GM12878 (cell line): Measurements from ENCODE around the gene ARID4B. TPM values are rescaled to one million over a fixed set of nuclear protein-coding genes. Genes with fewer than 3 reads are reported as not detected.

Experiments used
- ATAC-seq: fragments of 200-7000 bp; cut with Tn5 transposase; 3 replicates; pipeline ENCODE4 v1.9.1; 2020; ENCODE audit warnings: mild to moderate bottlenecking, moderate library complexity
- BruUV-seq: library from RNA; stranded (reverse); fragments of 400-500 nt; replicated peaks from 2 replicates; lab custom pipeline; 2021; lab: Mats Ljungman, UMichigan
- CTCF ChIA-PET: fragments of 300-600 bp; sonication (Branson Sonifier 250); formaldehyde crosslinking; extraction: SDS; loops from one replicate; lab custom pipeline; 2021; ENCODE audit warnings: inconsistent platforms; lab: Yijun Ruan, JAX
- POLR2A ChIA-PET: fragments of 350-600 bp; formaldehyde crosslinking; extraction: SDS; loops from one replicate; lab custom pipeline; 2021; ENCODE audit warnings: inconsistent platforms; lab: Charles Lee
- RAD21 ChIA-PET: fragments of 300-600 bp; sonication (Branson Sonifier 250); formaldehyde crosslinking; loops from one replicate; lab custom pipeline; 2023; ENCODE audit warnings: antibody characterized with exemption; ENCODE audit not compliant: unreplicated experiment; lab: Charles Lee
- SMC1A ChIA-PET: fragments of 300-600 bp; sonication (Branson Sonifier 250); formaldehyde crosslinking; loops from one replicate; lab custom pipeline; 2023; ENCODE audit not compliant: unreplicated experiment, uncharacterized antibody; lab: Charles Lee
- DNase-seq: peaks from one replicate; pipeline ENCODE4 v3.0.0-alpha.2; 2011; ENCODE audit warnings: low read depth, low spot score
- FAIRE-seq: peaks from 3 replicates; lab custom pipeline; 2011; peaks lifted over from hg19 to GRCh38; lab: Jason Lieb, UNC
- H2AFZ ChIP-seq: 2 replicates; pipeline ENCODE4 v1.6.0; 2011; ENCODE audit warnings: low read depth, low read length, control low read depth; ENCODE audit not compliant: control insufficient read depth
- H3K27ac ChIP-seq: 2 replicates; pipeline ENCODE4 v1.5.1; 2011; ENCODE audit warnings: control low read depth; ENCODE audit not compliant: control insufficient read depth, insufficient read depth
- H3K27me3 ChIP-seq, 2 experiments: replicated peaks in 1 of 2; 2 replicates each; pipeline versions ENCODE4 v1.6.0 to v1.6.1; 2011; ENCODE audit warnings: low read length in 1 of 2; ENCODE audit not compliant: control insufficient read depth in 2 of 2, insufficient read depth in 2 of 2
- H3K36me3 ChIP-seq, 2 experiments: 2 replicates each; pipeline ENCODE4 v1.5.1; 2011; ENCODE audit warnings: low read length in 1 of 2; ENCODE audit not compliant: control insufficient read depth in 2 of 2, insufficient read depth in 2 of 2
- H3K4me1 ChIP-seq: 2 replicates; pipeline ENCODE4 v1.6.1; 2011; ENCODE audit warnings: mild to moderate bottlenecking, low read length, moderate library complexity, mixed read lengths; ENCODE audit not compliant: control insufficient read depth, insufficient read depth
- H3K4me2 ChIP-seq: 2 replicates; pipeline ENCODE4 v1.6.0; 2011; ENCODE audit warnings: control low read depth; ENCODE audit not compliant: control insufficient read depth, insufficient read depth
- H3K4me3 ChIP-seq: fragments of 200-600 bp; sonication (generic); 2 replicates; pipeline ENCODE4 v1.5.1; 2016
- H3K79me2 ChIP-seq: 2 replicates; pipeline ENCODE4 v1.6.0; 2011; ENCODE audit warnings: low read length; ENCODE audit not compliant: control insufficient read depth, insufficient read depth
- H3K9ac ChIP-seq: 2 replicates; pipeline ENCODE4 v1.8.0; 2011; ENCODE audit warnings: low read length, control low read depth, mixed read lengths; ENCODE audit not compliant: control insufficient read depth, insufficient read depth
- H3K9me3 ChIP-seq: replicated peaks from 3 replicates; pipeline ENCODE4 v1.5.1; 2011; ENCODE audit warnings: mild to moderate bottlenecking, low read length; ENCODE audit not compliant: control insufficient read depth, insufficient read depth
- H4K20me1 ChIP-seq: 2 replicates; pipeline ENCODE4 v1.6.0; 2011; ENCODE audit not compliant: control insufficient read depth, insufficient read depth
- ATF7 ChIP-seq: fragments of 450-650 bp; IDR thresholded peaks from 2 replicates; pipeline ENCODE4 v1.6.1; 2016; ENCODE audit warnings: low read depth, mild to moderate bottlenecking
- FOXM1 ChIP-seq: IDR thresholded peaks from 2 replicates; pipeline ENCODE4 v1.6.1; 2012; ENCODE audit warnings: low read depth, mild to moderate bottlenecking, inconsistent platforms, low read length, moderate library complexity
- PAX5 ChIP-seq: IDR thresholded peaks from 2 replicates; pipeline ENCODE4 v1.6.1; 2011; ENCODE audit warnings: low read depth, low read length, borderline replicate concordance
- SP1 ChIP-seq: IDR thresholded peaks from one replicate; pipeline ENCODE4 v1.6.1; 2011; ENCODE audit warnings: low read depth, low read length
- SPI1 ChIP-seq: IDR thresholded peaks from 2 replicates; pipeline ENCODE4 v1.6.1; 2011; ENCODE audit warnings: low read depth, mild to moderate bottlenecking, low read length, moderate library complexity, borderline replicate concordance; ENCODE audit not compliant: insufficient read depth
- TCF7 ChIP-seq: IDR thresholded peaks from 2 replicates; pipeline ENCODE4 v1.6.1; 2014; ENCODE audit warnings: antibody characterized with exemption, borderline replicate concordance
- ZBTB11 ChIP-seq: fragments of 450-650 bp; formaldehyde crosslinking; IDR thresholded peaks from 2 replicates; pipeline ENCODE4 v1.5.0; 2022; ENCODE audit warnings: mild to moderate bottlenecking, missing genetic modification characterization
- ZBTB33 ChIP-seq: fragments of 450-650 bp; IDR thresholded peaks from 2 replicates; pipeline ENCODE4 v1.6.1; 2017; ENCODE audit warnings: mild to moderate bottlenecking
- ZNF384 ChIP-seq: IDR thresholded peaks from 2 replicates; pipeline ENCODE4 v1.6.1; 2012; ENCODE audit warnings: low read depth, mild to moderate bottlenecking, low read length, improper control_type of control experiment, borderline replicate concordance
- WGBS: methylation state at CpG from one replicate; pipeline ENCODE4 v1.1.6; 2016; ENCODE audit warnings: low lambda C conversion rate; ENCODE audit not compliant: insufficient replicate concordance, insufficient coverage; ENCODE audit errors: missing lambda C conversion rate; 5-methylcytosine and 5-hydroxymethylcytosine counted together
- in situ Hi-C: fragments of 300-500 bp; cut with MboI; formaldehyde crosslinking; loops from 9 replicates; pipeline ENCODE4 v1.14.3; 2018; ENCODE audit warnings: mixed read lengths
- intact Hi-C: fragments of 100-400 bp; cut with micrococcal nuclease; formaldehyde crosslinking; loops from one replicate; pipeline ENCODE4 v1.14.2; 2022; ENCODE audit not compliant: unreplicated experiment
- polyA plus RNA-seq, 11 experiments: library from polyadenylated mRNA; depleted of rRNA in 4 of 11; unstranded in 6 of 11; stranded (reverse) in 5 of 11; fragments of >200 nt; fragmentation: Nextera tagmentation in 4 of 11; fragmentation: Illumina TruSeq in 1 of 11; extraction: Ambion mirVana in 4 of 11; extraction: Trizol in 1 of 11; gene quantifications; 1 replicate in 1 of 11; 2 replicates in 10 of 11; pipeline versions ENCODE4 v1.2.1 to v1.2.3, GENCODE V29; 2011 to 2016; ENCODE audit warnings: inconsistent platforms in 2 of 11, missing spikeins in 2 of 11, low read depth in 1 of 11
- total RNA-seq, 4 experiments: library from RNA; depleted of rRNA in 3 of 4; stranded (reverse); fragments of >200 nt in 3 of 4; fragmentation: Illumina TruSeq in 1 of 4; extraction: Trizol in 1 of 4; gene quantifications; 2 replicates each; pipeline versions ENCODE4 v1.2.1 to v1.2.3, GENCODE V29; 2013 to 2021
- TF ChIP-seq, protein P1 (sequence below): fragments of 450-650 bp; conservative IDR thresholded peaks from 2 replicates; pipeline ENCODE4 v1.6.1; 2017; ENCODE audit warnings: mild to moderate bottlenecking, moderate library complexity

ARID4B gene
- total and polyA plus RNA-seq, 10 of the 15 experiments (the other 5 are each of a cell fraction or from before 2014, with no cell fraction given): 13.6 to 39.1 (median 28.0) TPM

DNA sequence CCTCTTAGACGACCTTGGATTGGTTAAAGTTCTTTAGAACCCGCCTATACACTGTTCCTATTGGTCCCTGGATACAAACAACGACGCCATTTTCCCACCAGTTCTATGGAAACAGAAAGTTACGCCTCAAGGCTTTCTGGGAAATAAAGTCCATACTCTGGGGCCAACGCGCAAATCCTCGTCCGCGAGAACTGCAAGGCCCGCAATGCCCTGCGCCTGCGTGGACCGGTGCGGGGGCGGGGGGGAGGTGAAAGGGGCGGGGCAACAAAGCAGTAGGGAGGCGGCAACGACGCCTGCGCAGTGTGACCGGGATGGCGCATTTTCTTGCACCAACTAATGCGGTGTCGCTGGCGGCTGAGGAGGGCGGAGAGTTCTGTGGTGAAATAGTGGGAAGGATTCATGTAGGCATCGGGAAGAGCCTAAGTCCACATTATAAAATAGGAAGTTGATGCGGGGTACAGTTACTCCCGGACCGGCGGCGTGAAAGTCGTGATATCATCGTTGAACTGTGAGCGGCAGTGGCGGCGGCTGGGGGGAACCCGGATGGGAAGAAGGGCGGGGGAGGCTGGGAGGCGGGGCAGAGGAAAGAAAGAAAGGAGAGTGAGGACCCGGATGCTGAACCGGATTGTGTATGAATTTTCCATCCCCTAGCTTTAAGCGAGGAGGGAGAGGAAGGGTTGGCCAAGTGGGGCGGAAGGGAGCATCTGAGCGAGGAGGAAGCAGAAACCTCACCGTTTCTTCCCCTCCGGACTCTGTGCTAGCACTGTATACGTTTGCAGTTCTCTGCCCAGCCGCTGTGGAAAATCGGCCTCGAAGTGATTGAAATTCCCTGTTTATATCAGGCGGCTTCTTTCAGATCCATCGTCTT lies 526 bp upstream of the ARID4B start, which contains the start of gene GGPS1 (continued):
- TF ChIP-seq SPI1: 0 out of 2 replicates have a peak, but pooled peaks have one; percentile 32

DNA sequence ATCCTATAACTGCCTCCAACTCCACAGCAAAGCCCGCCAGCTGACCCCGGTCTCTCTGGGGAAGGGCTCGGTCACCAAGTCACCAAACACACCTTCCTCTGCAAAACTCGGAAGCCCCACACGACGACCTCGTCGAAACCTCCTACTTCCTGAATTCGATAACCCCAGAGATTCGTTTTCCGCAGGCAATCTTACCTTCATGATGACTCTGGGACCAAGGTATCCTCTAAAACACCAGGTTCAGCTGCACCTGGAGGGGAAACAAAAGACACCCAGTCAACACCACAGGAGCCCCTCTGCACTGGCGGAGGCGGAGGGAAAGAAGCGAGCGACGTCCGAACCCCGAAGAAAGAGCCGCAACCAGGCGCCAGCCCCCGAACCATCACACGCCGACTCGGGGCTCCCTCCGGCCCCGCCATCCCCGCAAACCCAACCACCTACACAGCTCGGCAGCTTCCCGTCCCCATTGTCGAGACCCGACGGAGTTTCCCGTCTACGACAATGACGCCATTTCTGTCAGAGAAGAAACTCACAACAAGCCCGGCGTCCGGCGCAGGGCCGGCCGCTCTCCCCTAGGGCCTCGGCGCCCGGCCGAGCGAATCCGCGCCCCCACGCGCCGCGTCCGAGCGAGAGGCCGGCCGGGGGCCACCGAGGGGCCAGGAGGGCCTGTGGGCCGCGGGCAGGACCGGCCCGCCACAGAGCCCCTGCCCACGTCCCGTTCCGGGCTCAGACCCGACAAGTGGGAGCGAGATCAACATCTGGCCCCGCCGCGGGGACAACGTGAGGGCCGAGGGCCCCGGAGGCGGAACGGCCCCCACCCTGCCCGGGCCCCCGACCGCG lies 1.0 kb downstream of the ARID4B start:
- H3K9me3 ChIP-seq: no peaks in the 10 kb centered on the region; the same call in 2 of the 3 replicates
- CTCF ChIA-PET: interaction anchor here (0.6 to 2.8 kb wide), 3 partner anchors 9 to 90 kb away, joined by 3 to 16 read pairs (median 3); no protein-coding TSS in a partner anchor
- in situ Hi-C loops (no loop called here), intact Hi-C loops (loop anchor here (5.0 kb wide), 2 partner anchors 175 to 200 kb away; partner anchors contain the start of genes B3GALNT2 and TOMM20)
- H4K20me1 ChIP-seq: peaks cover 2% of the 10 kb centered on the region
- peak overlapping the region; percentile 96 for H3K9ac ChIP-seq
- H3K27me3 ChIP-seq: no peaks in the 10 kb centered on the region
- SMC1A ChIA-PET: interaction anchor here (1.4 to 4.3 kb wide), 3 partner anchors 55 to 75 kb away, joined by 5 to 21 read pairs (median 6); no protein-coding TSS in a partner anchor
- peak overlapping the region; percentile 84 for H3K4me3 ChIP-seq
- POLR2A ChIA-PET: interaction anchor here (0.8 to 3.5 kb wide), 4 partner anchors 9 to 65 kb away, joined by 4 to 16 read pairs (median 6); no protein-coding TSS in a partner anchor
- under 1% methylated on average over 77 of the region's 78 CpGs for WGBS
- peak overlapping the region; percentile 83 for H3K27ac ChIP-seq
- RAD21 ChIA-PET: interaction anchor here (2.9 kb wide), 1 partner anchor 68 kb away, joined by 15 read pairs; no protein-coding TSS in a partner anchor
- H3K4me2 ChIP-seq: peak overlapping the region; percentile 86
- H3K4me1 ChIP-seq: peaks cover 8% of the 10 kb centered on the region; the same call in 1 of the 2 replicates
- BruUV-seq: no TSS peak
- FAIRE-seq: peak; percentile 71
- peak overlapping the region; percentile 2 for H2AFZ ChIP-seq
- H3K36me3 ChIP-seq: peaks cover 0 to 3% of the 10 kb centered on the region in 2 experiments; a peak in 1 of 4 replicates
- peak; percentile 32 for DNase-seq
- ATAC-seq: peak; percentile 10
- H3K79me2 ChIP-seq: peaks cover 90% of the 10 kb centered on the region
- TF ChIP-seq, protein P1, sequence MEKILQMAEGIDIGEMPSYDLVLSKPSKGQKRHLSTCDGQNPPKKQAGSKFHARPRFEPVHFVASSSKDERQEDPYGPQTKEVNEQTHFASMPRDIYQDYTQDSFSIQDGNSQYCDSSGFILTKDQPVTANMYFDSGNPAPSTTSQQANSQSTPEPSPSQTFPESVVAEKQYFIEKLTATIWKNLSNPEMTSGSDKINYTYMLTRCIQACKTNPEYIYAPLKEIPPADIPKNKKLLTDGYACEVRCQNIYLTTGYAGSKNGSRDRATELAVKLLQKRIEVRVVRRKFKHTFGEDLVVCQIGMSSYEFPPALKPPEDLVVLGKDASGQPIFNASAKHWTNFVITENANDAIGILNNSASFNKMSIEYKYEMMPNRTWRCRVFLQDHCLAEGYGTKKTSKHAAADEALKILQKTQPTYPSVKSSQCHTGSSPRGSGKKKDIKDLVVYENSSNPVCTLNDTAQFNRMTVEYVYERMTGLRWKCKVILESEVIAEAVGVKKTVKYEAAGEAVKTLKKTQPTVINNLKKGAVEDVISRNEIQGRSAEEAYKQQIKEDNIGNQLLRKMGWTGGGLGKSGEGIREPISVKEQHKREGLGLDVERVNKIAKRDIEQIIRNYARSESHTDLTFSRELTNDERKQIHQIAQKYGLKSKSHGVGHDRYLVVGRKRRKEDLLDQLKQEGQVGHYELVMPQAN: peak; percentile 61; the same call in 1 of the 2 replicates
- TF ChIP-seq ZNF384 (no peak), TCF7 (no peak), ZBTB33 (no peak), ZBTB11 (peak; percentile 24; the same call in 1 of the 2 replicates), SP1 (no peak), ATF7 (peak; percentile 41), PAX5 (0 out of 2 replicates have a peak, but pooled peaks have one; percentile 14), FOXM1 (no peak)
